ENCODE results near the gene PRR33.

- TF ChIP-seq CTCF (IDR thresholded peaks at IDR 0.05): no peak
- TF ChIP-seq, protein P1, sequence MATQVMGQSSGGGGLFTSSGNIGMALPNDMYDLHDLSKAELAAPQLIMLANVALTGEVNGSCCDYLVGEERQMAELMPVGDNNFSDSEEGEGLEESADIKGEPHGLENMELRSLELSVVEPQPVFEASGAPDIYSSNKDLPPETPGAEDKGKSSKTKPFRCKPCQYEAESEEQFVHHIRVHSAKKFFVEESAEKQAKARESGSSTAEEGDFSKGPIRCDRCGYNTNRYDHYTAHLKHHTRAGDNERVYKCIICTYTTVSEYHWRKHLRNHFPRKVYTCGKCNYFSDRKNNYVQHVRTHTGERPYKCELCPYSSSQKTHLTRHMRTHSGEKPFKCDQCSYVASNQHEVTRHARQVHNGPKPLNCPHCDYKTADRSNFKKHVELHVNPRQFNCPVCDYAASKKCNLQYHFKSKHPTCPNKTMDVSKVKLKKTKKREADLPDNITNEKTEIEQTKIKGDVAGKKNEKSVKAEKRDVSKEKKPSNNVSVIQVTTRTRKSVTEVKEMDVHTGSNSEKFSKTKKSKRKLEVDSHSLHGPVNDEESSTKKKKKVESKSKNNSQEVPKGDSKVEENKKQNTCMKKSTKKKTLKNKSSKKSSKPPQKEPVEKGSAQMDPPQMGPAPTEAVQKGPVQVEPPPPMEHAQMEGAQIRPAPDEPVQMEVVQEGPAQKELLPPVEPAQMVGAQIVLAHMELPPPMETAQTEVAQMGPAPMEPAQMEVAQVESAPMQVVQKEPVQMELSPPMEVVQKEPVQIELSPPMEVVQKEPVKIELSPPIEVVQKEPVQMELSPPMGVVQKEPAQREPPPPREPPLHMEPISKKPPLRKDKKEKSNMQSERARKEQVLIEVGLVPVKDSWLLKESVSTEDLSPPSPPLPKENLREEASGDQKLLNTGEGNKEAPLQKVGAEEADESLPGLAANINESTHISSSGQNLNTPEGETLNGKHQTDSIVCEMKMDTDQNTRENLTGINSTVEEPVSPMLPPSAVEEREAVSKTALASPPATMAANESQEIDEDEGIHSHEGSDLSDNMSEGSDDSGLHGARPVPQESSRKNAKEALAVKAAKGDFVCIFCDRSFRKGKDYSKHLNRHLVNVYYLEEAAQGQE (IDR thresholded peaks at IDR 0.05; ENCODE audit: insufficient read depth in 1 of 2, low read depth in 2 of 2, low read length in 1 of 2): no peak
- TF ChIP-seq SIN3A (IDR thresholded peaks at IDR 0.05; ENCODE audit: borderline replicate concordance, insufficient read depth, low read depth, low read length): no peak
- TF ChIP-seq POLR2AphosphoS5 (IDR thresholded peaks at IDR 0.05; ENCODE audit: low read depth, low read length): no peak
- TF ChIP-seq TCF7L2 (IDR thresholded peaks at IDR 0.05; ENCODE audit: low read depth, low read length): no peak
Measured at GRCh38 chr11:1840780-1841480, 50.8 kb downstream of the PRR33 start.

All from Panc1 (cell line).